ENCODE data around the gene DPP6.
"Not testable (repeated sequence)": the region's sequence is repeated elsewhere in the genome, so short reads cannot be mapped to it uniquely, and the experiment has no call there.

The DPP6 gene

DNA sequence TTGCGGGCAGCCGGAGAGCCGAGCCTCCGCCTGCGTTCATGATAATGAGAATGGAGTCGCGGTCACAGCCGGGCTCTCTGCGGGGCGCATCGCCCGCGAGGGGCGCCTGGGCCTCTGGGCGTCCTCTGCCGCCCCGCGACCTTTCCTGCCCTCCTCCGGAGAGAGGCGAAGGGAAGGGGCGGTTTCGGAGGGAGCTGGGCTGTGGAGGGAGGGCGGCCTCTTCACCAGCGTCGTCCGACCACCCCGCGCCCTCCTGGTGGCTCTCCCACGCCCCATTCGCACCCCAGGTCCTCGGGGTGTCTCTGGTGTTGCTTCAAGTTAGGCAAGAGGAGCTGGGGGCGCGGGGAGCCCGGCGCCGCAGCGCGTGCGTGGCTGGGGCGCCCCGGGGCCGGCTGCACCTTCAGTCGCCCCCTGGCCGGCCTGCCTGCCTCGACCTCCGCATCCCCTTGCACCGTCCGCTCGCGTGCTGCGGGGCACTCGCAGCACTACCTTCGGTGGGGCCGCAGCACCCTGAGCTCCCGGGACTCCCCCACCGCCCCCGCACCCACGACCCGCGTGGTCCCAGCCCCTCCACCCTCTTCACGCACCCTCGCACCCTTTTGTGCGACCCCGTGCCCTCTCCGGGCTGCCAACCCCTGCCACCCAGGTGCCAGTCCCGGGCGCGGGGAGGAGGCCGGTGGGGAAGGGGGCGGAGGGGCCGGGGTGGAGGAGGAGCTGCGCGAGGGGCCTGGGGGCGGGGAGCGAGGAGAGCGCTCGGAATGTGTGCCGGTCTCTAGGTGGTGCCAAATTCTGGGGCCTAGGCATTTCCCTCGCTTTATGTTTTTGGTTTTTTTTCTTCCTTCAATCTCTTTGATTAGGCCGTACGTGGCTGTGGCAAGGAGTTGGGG, at the start of gene DPP6:
Gene DPP6, plus strand, starts transcription at position 756 of the 887 bp plus-strand sequence.
- not testable (repeated sequence) for FAIRE-seq

DNA sequence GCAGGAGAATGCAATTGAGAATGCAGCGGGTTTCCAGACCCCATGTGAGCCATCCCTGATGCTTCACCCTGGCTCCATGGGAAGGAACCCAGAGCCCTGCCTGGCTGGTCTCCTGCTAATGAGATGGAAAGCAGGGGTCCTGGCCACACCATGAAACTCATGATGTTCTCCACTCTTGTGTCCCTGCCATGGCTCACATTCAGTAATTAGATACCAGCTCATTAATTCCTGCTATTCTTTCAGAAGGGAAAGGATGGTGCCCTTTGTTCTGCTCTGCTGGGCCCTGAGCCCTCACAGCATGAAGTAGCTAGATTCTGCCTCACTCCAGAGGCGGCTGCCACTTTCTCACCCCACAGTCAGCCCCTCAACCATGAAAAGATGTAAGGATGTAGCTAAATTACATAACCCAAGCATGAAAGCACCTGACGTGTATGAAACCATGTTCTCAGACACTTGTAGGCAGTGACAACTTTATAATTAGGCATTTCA, 42.7 kb upstream of the DPP6 start:
- DNase-seq (ENCODE audit: low spot score); FAIRE-seq: not testable (repeated sequence)

More for the DNA sequence above, at the start of gene DPP6:
- not testable (repeated sequence) for DNase-seq (ENCODE audit: low spot score)

DNA sequence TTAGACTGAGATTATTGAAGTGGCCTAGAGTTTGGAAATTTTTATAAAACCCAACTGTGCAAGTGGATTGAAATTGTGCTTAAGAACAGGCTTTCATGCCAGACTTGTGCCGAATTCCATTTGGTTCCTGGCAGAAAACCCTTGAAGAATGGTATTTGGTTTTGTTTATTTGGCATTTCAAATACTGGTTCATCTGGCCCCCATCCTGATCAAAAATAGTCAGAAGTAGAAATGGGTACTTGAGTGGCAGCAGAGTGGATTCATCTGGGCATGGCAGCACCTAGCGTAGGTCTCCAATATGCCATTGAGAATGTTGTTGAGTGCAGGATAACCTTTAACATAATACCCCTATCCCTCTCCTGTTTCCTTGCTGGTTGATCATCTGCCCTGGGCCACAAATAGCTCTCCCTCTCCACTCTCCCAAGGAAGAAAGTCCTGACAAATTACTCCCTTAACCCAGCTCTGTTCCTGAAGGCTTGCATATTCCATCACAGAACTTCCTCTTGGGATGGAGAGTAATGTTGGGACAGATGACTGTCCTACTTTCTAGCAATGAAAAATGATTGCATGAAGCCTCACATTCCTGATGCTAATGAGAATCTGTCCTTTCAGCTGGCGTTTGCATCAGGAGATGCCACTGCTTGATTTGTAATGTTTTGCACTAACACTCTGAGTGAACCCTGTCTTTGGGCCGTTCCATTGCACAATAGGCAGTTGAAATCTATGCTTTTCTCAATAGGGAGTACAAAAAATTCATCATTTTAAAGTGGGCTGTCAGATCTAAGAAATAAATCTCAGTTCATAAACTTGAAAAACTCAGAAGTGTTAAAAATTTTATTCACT, 41.3 kb upstream of the DPP6 start:
- FAIRE-seq; DNase-seq (ENCODE audit: low spot score): not testable (repeated sequence)

DNA sequence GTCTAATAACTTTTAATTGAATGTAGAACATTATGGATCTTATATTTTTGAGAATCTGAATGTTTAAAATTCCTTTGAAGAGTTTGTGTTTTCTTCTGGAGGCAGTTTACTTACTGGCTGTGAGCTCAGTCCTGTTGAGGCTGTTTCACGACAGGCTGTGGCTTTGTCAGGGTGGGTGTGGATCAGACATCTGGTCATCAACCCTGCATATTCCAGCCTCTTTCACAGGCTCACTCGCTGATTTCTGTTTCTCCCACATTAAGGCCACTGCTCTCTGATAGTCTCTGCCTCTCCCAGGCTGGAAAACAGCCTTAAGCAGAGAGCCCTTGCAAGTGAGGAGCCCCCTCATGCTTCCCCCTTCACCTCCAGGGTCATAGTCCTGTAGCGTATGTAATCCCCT, 39.4 kb upstream of the DPP6 start:
- FAIRE-seq: not testable (repeated sequence)

DNA sequence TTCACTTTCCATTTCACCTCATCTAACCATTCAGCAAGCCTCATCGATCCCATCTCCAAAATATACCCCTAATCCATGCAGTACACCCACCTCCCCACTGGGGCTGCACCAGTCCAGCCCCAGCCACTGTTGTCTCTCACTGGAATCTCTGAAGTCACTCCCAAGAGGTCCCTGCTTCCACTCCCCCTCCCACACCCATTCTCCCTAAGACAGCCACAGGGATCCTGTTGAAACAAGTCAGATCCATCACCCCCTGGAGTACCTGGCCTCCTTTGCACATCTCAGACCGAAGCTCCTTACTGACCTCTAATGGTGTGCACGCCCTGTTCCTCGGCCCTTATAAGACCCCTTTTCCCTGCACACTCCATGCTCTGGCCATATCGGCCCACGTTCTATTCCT, 36.6 kb upstream of the DPP6 start:
- DNase-seq (ENCODE audit: low spot score); FAIRE-seq: not testable (repeated sequence)

More for the DNA sequence above, 39.4 kb upstream of the DPP6 start:
- not testable (repeated sequence) for DNase-seq (ENCODE audit: low spot score)

DNA sequence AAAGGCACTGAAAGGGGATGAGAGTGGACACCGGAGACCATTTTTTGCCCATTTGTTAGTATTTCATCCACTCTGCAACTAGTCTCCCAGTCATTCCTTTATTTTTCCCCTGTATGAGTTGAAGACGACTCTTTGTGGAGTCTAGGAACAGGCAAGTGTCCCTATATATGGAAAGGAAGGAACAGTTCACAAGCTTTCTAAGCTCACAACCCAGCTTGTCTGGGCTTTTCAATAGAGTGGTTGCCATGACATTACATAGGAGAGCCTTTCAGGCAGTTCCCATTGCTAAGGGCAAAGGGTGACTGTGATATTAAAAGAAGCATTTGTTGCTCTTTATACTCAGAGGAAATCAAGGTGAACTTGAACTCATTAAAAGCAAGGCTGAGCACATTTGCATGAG, 33.8 kb upstream of the DPP6 start:
- FAIRE-seq: not testable (repeated sequence)

DNA sequence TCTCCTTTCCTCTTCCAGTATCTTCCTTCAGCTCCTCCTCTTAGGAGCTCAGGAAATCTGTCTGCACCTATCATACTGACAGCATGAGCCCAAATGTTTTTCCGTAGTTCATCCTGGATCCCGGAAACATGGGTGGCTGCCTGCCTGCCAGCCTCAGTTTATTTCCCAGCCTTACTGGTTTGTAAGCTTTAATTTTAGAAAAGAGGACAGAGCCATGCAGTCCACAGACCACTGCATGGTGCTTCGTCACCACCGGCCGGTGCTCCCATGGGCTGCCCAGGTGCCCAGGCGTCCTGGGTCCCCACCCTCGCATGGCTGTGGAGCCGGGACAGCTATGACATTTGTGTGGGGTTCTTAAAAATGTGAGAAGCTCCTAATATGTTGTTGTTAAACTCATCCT, 24.4 kb upstream of the DPP6 start:
- FAIRE-seq; DNase-seq (ENCODE audit: low spot score): not testable (repeated sequence)

More for the DNA sequence above, 33.8 kb upstream of the DPP6 start:
- DNase-seq (ENCODE audit: low spot score): not testable (repeated sequence)

DNA sequence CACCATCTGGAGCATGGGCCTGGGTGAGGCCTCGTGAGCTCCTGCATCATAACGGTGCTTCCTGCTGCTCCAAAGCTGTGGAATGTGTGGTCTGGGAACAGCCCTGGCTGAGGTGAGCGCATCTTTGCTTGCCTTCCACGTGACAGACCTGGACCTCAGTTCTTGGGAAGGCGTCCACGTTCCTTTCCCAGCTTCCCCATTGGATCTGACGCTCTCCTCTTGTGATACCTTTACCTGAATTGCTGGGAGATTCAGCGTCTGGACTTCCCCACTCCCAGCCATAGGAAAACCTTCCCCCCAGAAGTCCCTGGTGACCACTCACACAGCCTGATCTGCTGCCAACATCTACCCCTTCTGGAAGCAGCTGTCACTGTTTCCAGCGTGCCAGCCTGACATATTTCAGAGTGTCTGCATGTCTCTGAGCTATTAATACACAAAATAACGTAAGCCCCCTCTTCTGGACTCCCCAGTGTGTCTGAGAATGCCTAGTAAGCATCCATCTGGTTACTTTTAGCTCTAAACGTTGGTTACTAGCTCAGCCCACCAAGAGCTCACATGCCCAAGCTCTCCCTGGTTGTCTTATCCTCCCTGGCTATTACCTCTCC, 21.6 kb upstream of the DPP6 start:
- DNase-seq (ENCODE audit: low spot score); FAIRE-seq: not testable (repeated sequence)

DNA sequence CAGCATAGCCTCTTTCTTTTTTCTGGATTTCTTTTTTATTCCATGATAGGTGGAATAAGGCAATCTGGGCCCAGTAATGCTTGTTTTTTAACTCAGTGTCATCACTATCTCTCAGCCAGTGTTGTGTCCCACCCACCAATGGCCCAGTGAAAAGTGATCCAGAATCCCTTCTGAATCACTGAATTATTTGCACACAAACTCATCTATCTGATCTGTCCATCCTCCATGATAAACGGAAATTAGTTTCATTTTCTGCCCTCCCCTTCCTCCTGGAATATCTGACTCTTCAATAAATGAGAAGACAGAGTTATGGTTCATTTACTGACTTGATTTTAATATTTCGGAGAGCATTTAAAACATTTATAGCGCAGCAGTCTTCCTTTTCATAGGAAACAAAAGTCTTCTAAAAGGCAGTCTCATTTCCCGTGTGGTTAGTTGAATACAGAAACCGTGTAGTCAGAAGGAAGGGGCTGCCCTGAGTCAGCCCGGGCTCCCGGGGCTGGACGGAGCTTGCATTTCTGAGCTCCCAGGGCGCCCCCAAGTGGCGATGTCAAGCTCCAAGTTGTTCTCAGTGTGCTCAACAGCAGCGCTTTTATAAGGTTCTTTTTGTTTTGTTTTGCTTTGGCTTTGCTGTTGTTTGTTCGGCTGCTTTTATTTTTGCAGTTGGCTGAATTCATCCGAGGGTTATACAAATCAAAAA, 12.6 kb upstream of the DPP6 start:
- not testable (repeated sequence) for FAIRE-seq; DNase-seq (ENCODE audit: low spot score)

DNA sequence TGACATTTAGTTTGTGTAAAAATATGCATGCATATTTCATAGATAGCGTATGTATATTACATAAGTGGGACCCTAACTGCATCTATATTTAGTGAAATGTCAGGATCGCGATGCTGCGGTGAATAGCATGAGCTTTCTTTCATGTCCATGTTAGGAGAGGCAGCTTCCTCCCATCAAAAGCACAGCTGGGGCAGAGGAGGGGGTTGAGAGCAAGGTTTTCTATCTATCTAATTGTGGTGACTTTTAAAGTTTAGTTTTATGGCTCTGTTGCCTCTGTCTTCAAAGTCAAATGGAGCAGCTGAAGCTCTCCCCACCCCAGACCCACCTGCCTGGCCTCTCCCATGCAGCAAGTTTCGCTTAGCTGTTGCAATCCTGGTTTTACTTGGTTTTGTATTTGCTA, 1.8 kb upstream of the DPP6 start:
- not testable (repeated sequence) for FAIRE-seq; DNase-seq (ENCODE audit: low spot score)

DNA sequence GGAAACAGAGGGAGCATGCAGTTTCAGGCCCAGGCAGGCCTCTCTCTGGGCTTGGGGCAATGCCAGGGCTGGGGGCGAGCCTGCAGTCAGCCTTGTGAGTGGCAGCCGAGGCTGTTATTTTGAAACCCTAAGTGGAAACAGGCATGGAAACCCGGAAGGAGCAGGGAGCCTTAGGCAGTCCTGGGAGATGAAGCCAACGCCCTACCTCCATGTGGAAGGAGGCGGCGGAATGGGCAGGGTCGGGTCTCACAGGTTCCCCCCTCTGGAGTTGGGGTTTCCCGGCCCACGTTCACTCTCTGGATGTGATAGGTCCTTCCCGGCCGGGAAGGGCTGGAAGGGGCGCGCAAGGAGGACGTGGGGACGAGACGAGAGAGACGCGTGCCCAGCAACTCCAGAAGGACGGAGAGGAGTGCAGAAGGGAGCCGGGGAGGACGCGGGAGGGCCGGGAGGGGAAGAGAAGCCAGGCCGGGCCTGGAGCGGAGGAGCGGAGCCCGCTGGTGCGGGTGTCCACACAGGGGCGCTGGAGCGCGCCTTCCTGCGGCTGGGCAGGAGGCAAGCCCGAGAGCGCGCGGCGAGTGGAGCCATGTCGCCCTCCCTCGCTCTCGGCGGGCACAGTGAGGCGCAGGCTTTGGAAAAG, 1.1 kb upstream of the DPP6 start:
- DNase-seq (ENCODE audit: low spot score): not testable (repeated sequence)
- peak; percentile 86 for FAIRE-seq

DNA sequence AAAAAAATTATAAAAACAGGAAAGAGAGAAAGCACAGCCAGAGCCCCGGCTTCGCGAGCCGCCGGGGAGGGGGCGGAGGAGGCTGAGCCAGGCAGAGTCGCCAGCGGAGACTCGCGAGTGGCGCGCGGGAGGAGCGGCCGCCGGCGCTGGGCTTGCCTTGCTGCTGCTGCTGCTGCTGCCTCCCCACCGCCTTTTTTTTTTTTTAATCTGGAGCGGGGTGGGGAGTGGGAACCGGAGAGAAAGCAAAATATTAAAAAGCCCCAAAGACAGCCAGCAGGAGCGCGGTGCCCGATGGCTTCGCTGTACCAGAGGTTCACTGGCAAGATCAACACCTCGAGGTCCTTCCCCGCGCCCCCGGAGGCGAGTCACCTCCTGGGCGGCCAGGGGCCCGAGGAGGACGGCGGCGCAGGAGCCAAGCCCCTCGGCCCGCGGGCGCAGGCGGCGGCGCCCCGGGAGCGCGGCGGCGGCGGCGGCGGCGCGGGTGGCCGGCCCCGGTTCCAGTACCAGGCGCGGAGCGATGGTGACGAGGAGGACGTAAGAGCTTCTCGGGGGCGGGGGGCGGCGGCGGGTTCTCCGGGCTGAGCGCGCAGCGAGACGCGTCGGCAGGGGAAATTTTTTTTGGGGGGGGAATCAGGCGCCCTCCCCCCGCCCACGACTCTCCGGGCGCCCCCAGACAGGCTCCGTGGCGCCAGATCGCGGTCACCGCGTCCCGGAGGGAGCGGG, 493 bp downstream of the DPP6 start:
- not testable (repeated sequence) for FAIRE-seq; DNase-seq (ENCODE audit: low spot score)

DNA sequence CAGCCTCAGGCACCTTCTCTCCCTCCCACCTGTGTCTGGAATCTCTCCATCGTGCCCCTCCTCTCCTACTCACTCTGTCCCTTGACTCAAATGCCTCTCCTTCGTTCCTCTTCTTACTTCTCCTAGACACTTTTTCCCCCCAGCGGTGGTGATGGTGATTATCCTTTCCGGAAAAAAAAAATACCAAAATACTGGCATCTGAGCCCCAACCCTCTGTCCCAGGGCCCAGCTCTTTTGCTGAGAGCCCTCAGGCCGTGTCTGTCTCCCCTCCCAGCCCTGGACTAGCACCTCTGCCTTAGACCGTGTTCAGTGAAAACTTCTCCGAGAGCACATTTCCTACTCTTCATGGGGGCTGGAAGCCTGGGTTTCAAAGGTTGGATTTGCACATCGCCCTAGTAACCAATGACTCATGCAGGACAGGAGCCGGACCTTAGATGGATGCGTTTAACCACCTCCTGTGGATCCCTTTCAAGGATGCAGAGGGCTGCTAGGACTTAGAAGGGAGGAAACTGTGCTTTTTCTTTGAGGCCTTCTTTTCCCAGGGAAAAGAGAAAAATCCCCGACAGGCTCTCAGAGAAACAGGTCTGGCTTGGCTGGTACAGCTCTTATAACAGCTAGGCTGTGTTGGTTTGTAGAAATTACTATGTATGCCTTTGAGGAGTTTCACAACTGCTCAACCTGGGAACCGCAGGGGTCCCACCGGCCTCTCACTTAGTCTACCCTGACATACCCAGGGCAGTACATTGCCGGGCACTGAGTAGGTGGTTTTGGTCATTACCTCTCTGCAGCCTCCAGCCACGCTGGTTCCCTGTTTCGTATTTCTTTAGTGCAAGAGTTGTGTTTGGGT, 1.5 kb downstream of the DPP6 start:
- FAIRE-seq; DNase-seq (ENCODE audit: low spot score): not testable (repeated sequence)

DNA sequence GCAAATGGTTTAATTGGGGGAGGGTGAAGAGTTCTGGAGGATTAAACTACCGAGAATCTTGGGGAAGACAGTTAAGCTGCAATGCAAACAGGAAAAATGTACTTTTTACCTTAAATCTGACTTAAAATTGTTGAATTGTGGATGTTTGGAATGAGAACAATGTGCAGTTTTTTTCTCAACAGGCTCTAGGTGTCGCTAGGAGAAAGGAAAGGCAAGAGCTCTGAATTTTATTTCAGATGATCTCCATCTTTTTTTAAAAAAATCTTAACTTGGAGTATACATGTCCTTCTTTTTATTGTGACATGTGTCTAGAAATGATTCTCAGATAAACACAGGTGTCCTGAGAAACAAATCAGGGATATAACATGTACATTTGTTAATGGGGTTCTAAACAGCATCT, 2.5 kb downstream of the DPP6 start:
- DNase-seq (ENCODE audit: low spot score); FAIRE-seq: not testable (repeated sequence)

DNA sequence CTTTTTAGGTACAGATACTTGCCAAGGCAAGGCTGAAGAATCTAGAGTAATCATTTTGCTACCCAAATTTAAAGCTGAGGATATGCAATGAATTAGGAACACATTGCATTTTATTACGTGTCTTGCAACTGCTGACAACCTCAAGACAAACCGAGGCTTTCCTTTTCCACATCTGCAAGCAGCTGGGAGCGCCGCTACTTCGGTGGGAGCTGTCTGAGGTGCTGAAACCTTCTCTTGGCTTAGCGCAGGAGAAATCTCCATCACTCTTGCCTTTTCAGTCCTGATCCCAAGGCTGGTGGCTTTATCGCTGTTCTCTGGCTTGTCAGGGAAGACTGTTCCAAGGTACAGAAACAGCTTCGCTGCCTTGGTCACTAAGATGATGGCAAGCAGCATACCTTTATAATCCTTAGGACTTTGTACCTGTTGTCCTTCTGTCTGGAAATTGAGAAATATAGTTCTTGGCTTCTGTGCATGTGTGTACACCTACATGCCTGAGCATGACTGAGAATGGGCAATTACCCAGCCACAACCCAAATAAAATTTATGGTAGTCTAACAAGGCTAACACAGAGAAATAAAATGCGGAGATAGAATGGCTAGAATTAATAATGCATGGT, 3.4 kb downstream of the DPP6 start:
- FAIRE-seq; DNase-seq (ENCODE audit: low spot score): not testable (repeated sequence)

DNA sequence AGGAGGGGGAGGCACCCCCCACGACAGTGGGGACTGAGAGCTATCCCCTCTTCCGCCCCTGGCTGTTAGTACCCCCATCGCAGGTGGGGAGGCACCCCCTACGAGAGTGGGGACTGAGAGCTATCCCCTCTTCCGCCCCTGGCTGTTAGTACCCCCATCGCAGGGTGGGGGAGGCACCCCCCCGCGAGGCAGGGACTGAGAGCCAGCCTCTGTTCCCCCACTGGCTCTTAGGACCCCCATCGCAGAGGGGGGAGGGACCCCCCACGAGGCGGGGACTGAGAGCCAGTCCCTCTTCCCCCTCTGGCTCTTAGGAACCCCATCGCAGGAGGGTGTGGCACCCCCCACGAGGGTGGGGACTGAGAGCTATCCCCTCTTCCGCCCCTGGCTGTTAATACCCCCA, 6.6 kb downstream of the DPP6 start:
- not testable (repeated sequence) for FAIRE-seq; DNase-seq (ENCODE audit: low spot score)

DNA sequence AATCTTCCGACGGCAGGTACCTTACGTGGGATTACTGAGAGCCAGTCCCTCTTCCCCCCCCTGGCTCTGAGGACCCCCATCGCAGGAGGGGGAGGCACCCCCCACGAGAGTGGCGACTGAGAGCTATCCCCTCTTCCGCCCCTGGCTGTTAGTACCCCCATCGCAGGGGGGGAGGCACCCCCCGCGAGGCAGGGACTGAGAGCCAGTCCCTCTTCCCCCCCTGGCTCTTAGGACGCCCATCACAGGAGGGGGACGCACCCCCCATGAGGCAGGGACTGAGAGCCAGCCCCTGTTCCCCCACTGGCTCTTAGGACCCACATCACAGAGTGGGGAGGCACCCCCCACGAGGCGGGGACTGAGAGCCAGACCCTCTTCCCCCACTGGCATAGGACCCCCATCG, 8.4 kb downstream of the DPP6 start:
- not testable (repeated sequence) for DNase-seq (ENCODE audit: low spot score); FAIRE-seq

DNA sequence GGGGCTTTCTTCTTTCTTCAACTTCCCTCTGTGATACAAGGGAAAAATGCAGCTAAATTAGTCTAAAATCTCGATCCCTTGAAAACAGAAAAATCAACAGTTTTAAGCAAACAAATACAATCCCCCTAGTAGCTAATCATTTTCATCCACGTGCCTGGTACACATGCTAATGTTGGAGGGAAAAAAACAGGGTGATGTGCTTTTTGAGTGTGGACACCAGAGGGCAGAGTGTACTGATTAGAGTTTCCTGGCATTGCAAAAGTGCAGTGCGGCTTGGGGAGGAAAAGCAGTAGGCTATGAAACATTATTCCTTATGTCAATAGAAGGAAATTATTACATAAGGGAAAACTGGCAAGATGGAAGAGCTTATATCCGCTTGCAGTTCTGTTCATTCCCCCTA, 19.6 kb downstream of the DPP6 start:
- not testable (repeated sequence) for DNase-seq (ENCODE audit: low spot score); FAIRE-seq
